ENCODE data around the gene VTI1A. TPM values are rescaled to one million over a fixed set of nuclear protein-coding genes. Genes with fewer than 3 reads are reported as not detected.

Gene VTI1A
- total RNA-seq, 1 donor from 2014 or later: 26.3 TPM

- Mint-ChIP-seq H3K27ac (ENCODE audit: unreplicated experiment) (no peak overlapping the region), H3K27me3 (ENCODE audit: unreplicated experiment) (no peaks in the 10 kb centered on the region), H3K4me1 (ENCODE audit: unreplicated experiment) (peaks cover 3% of the 10 kb centered on the region), H3K4me3 (ENCODE audit: unreplicated experiment) (no peak overlapping the region), H3K9me3 (ENCODE audit: unreplicated experiment) (no peaks in the 10 kb centered on the region), H3K36me3 (ENCODE audit: unreplicated experiment) (no peaks in the 10 kb centered on the region)
- TF ChIP-seq, protein P1, sequence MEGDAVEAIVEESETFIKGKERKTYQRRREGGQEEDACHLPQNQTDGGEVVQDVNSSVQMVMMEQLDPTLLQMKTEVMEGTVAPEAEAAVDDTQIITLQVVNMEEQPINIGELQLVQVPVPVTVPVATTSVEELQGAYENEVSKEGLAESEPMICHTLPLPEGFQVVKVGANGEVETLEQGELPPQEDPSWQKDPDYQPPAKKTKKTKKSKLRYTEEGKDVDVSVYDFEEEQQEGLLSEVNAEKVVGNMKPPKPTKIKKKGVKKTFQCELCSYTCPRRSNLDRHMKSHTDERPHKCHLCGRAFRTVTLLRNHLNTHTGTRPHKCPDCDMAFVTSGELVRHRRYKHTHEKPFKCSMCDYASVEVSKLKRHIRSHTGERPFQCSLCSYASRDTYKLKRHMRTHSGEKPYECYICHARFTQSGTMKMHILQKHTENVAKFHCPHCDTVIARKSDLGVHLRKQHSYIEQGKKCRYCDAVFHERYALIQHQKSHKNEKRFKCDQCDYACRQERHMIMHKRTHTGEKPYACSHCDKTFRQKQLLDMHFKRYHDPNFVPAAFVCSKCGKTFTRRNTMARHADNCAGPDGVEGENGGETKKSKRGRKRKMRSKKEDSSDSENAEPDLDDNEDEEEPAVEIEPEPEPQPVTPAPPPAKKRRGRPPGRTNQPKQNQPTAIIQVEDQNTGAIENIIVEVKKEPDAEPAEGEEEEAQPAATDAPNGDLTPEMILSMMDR (IDR thresholded peaks at IDR 0.05): no peak
- DNase-seq (ENCODE audit: extremely low spot score, unreplicated experiment): no peak
Measured at GRCh38 chr10:112841549-112841948, 394.5 kb downstream of the VTI1A start.

- no peak for DNase-seq (ENCODE audit: extremely low spot score, unreplicated experiment)
- H3K4me1 Mint-ChIP-seq (ENCODE audit: unreplicated experiment): peaks cover 3% of the 10 kb centered on the region
- H3K9me3 Mint-ChIP-seq (ENCODE audit: unreplicated experiment): peaks cover 8% of the 10 kb centered on the region
- H3K27ac Mint-ChIP-seq (ENCODE audit: unreplicated experiment): no peak overlapping the region
- TF ChIP-seq, protein P1 (IDR thresholded peaks at IDR 0.05): no peak
- peaks cover 8% of the 10 kb centered on the region for H3K36me3 Mint-ChIP-seq (ENCODE audit: unreplicated experiment)
- H3K4me3 Mint-ChIP-seq (ENCODE audit: unreplicated experiment): no peak overlapping the region
- no peaks in the 10 kb centered on the region for H3K27me3 Mint-ChIP-seq (ENCODE audit: unreplicated experiment)
Measured at GRCh38 chr10:112842832-112843360, 395.9 kb downstream of the VTI1A start.

DNA sequence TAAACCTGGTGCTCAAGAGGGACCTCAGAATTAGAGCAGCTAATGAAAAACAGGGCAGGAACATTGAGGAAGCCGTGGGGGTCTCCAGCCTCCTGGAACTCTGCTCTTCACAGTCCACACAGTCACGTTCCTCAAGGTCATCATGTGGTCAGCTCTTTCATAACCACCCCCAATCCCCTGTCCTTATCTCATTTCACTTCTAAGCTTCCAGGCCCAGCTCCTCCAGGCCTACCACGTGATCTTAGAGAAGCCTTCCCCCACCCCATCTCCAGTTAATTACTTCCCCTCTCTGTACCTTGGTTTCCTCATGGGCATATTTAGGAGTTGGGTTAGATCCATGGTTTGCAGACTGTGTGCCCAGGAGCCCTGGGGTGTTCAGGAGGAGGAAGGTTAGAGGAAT lies 396.6 kb downstream of the VTI1A start:
- Mint-ChIP-seq H3K4me1 (ENCODE audit: unreplicated experiment) (peaks cover 3% of the 10 kb centered on the region), H3K9me3 (ENCODE audit: unreplicated experiment) (peaks cover 14% of the 10 kb centered on the region), H3K27me3 (ENCODE audit: unreplicated experiment) (no peaks in the 10 kb centered on the region), H3K4me3 (ENCODE audit: unreplicated experiment) (no peak overlapping the region), H3K27ac (ENCODE audit: unreplicated experiment) (no peak overlapping the region), H3K36me3 (ENCODE audit: unreplicated experiment) (peaks cover 8% of the 10 kb centered on the region)
- no peak for DNase-seq (ENCODE audit: extremely low spot score, unreplicated experiment)
- TF ChIP-seq, protein P1 (IDR thresholded peaks at IDR 0.05): no peak

- H3K4me3 Mint-ChIP-seq (ENCODE audit: unreplicated experiment): no peak overlapping the region
- H3K9me3 Mint-ChIP-seq (ENCODE audit: unreplicated experiment): peaks cover 14% of the 10 kb centered on the region
- peaks cover 3% of the 10 kb centered on the region for H3K4me1 Mint-ChIP-seq (ENCODE audit: unreplicated experiment)
- DNase-seq (ENCODE audit: extremely low spot score, unreplicated experiment): no peak
- H3K27ac Mint-ChIP-seq (ENCODE audit: unreplicated experiment): no peak overlapping the region
- TF ChIP-seq, protein P1 (IDR thresholded peaks at IDR 0.05): no peak
- no peaks in the 10 kb centered on the region for H3K27me3 Mint-ChIP-seq (ENCODE audit: unreplicated experiment)
- H3K36me3 Mint-ChIP-seq (ENCODE audit: unreplicated experiment): peaks cover 8% of the 10 kb centered on the region
Measured at GRCh38 chr10:112844681-112845544, 397.9 kb downstream of the VTI1A start.

- no peak for DNase-seq (ENCODE audit: extremely low spot score, unreplicated experiment)
- Mint-ChIP-seq H3K27me3 (ENCODE audit: unreplicated experiment) (peaks cover 5% of the 10 kb centered on the region), H3K27ac (ENCODE audit: unreplicated experiment) (no peak overlapping the region), H3K4me1 (ENCODE audit: unreplicated experiment) (peaks cover 3% of the 10 kb centered on the region), H3K9me3 (ENCODE audit: unreplicated experiment) (peaks cover 14% of the 10 kb centered on the region), H3K36me3 (ENCODE audit: unreplicated experiment) (peaks cover 8% of the 10 kb centered on the region), H3K4me3 (ENCODE audit: unreplicated experiment) (no peak overlapping the region)
- TF ChIP-seq, protein P1 (IDR thresholded peaks at IDR 0.05): no peak
Measured at GRCh38 chr10:112847778-112848177, 400.8 kb downstream of the VTI1A start.

Measured in osteocyte (in vitro differentiated cells).